T-helper 22 cell (primary cell): ENCODE data around the gene EPOP.
A peak's percentile ranks its signal among the peaks of the same experiment; 100 is the strongest.

Experiments
- DNase-seq: peaks from one replicate; pipeline ENCODE4 v3.0.0-alpha.2; 2020; ENCODE audit warnings: low read depth

EPOP gene

DNA sequence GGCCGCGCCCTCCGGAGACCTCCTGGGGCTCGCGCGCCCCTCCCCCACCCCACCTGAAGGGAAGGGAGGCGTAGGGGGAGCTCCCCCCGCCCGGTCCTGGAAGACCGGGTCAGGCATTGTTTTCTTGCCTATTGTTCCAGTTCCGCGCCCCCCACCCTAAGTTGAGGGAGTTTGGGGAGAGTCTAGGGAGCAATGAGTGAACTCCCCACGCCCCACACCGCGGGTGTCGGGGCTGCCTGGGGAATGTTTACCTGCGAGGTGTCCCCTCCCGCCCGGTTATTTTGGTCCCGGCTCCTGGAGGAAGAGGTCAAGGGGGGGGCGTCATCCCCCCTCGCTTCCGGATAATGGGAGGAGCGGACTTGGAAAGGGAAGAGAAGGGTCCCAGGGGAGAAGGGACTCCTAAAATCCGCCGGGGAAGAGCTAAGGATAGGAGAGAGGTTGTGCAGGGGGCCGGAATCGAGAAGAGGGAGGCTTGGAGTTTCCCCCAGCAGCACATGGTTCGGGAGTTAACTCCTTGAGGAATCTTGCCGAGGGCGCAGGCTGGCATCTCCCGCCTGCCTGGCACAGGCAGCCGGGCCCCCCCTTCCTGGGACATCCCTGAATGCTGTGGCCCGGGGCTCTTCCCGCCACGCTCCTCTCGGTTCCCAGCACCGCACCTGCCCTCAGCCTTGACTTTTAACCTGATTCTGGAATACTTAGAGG, 31.2 kb upstream of the EPOP start:
- no peak for DNase-seq

DNA sequence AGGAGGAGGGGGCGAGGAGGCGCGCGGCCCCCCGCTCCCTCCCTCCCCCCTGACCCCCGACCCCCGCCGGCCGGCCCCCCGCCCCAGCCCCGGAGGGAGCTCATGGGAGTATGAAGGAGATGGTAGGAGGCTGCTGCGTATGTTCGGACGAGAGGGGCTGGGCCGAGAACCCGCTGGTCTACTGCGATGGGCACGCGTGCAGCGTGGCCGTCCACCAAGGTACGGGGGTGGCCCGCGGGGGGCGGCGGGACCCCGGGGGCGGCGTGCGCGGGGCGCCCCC, 30.7 kb upstream of the EPOP start:
- no peak for DNase-seq

DNA sequence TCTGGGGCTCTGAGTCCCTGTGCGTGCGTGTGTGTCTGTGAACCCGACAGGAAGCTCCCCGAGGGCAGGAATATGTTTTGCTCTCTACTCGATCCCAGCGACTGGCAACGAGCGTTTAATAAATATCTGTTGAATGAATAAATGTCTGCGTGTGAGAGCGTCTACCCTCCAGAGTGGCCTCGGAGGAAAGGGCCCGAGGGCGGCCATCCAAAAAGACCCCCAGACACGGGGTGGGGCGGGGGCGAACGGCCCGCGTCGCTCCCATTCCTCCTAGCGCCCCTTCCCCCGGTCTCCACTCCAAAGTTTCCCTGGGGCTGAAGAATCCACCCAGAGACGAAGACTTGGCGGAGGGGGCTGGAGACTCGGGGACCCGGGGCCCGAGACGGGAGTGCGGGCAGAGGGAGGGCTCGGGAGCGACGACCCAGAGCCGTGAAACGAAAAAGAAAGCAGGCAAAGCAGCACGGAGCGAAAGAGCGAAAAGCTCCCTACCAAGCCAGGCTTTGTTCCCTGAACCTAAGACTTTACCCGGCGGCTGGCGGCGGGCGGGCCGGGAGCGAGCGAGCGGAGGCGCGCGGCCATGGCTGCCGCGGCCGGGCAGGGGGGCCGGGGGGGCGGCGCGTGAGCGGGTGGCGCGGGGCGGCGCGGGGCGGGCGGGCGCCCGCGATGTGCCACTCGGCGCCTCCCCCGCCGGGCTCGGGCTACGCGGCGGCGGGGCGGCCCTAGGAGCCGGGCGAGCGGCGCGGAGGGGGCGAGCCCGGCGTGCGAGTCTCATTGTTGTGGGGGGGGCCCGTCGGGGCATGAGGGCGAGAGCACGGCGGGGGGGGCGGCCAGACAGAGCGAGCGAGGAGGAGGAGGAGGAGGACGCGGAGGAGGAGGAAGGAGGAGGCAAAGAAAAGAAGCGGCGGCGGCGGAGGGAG, 30.1 kb upstream of the EPOP start, which contains the start of gene MLLT6:
MLLT6 (plus strand) TSS at position 668 of the 917 bp plus-strand sequence. CDS start 360 bp downstream, outside the sequence.
- DNase-seq = peak; percentile 77

DNA sequence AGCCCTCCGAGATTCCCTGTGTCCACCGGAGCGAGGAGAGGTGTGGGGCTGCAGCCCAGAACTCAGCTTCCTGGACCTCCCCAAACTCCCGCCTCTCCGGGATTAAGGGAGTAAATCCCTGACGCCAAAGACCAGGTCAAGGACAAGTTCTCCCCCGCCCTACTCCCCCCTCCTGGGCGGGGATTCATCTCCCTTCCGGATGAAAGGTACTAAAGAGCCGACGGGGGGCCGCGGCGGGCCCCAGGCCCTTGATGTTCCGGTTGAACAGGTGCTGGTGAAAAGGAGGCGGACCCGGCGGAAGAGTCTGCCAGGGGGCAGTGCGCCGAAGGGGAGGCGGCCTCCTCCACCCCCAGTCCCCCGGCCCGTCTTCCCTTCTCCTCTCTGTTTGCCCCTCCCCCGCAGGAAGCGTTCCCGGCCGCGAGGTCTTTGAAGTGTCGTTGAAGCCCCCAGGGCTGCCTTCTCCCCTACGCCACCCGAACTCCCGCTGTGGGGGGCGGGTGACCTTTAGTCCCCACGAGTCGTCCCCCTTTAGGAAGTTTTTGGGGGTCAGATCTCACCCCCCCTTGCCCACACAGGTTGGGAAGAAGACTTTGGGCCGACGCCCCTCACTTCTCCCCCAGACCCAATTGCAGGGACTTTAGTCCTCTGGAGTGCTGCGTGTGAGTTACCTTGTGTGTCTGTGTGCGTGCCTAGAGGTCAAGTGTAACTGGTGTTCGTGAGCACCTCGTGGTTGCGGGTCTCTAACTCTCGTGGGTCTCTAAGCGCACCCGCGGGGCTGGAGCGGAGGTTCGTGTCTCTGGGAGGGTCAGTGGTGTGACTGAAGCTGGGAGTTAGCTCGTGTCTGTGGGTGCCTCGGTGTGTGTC, 29.2 kb upstream of the EPOP start:
- peak; percentile 60 for DNase-seq

DNA sequence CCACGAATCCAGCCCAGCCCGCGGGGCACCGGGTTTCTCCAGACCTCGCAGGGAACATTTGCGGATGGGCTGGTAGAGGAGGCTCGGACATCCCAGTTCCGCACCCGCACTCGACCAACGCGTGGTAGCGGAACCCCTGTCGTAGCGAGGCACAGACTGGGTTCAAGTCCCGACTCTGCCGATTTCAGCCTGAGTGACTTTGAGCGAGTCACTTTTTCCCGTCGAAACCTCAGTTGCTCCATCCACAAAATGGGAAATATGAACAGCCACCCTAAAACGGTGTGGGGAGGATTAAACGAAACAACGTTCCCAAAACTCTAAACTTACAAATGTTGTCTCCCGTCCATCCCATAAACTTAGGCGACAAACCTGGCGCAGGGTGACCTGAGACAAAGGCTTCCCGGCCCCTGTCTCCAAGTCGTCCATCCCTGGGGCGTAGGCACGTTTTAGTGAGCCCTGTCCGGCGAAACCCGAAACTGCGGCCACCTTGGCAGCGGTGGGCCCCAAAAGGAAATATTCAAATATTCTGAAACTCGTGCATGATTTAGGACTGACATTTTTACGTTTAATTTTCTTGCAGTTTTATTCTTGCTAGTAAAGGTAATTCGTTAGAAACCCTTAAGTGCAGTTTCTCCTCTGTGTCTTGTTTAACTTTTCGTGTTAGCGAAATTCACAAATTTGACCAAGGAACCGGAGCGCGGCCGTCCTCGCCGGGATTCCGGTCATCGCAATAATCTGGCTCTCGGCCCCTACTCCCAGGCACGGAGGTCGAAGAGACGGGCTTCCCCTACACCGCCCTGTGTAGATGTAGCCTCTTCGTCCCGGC, 28.4 kb upstream of the EPOP start:
- DNase-seq = no peak

DNA sequence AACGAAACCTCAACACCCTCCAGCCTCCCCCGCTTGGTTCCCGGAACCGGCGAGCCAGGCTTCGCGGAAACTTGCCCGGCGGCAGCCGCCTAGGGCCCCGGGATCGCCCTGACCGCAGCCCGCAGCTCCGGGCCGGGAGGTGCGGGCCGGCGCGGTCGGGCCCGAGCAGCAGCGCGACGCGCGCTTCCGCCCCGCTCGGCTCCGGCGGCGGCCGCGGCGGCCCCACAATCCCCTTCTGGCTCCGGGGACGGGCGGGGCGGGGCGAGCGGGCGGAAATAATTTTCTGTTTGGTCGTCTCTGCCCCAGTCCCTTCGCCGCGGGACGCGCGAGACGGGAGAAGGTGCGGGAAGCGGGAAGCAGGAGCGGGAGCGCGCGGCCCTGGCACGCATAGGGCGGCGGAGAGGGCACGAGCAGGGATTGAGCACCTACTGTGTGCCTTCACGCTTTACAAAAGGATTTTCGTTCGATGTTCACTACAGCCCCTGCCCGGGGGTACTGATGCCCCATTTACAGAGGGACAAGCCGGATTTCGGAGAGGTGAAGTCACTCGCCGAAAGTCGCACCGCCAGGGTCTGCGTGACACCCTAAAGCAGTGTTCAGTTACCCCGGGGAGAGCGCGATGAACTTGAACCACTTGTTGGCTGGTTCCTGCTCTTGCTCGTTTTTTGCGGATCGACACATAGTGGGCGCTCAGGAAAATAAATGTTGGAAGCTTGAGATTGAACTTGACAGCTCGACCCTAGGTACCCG, 27.6 kb upstream of the EPOP start:
- peak; percentile 77 for DNase-seq

DNA sequence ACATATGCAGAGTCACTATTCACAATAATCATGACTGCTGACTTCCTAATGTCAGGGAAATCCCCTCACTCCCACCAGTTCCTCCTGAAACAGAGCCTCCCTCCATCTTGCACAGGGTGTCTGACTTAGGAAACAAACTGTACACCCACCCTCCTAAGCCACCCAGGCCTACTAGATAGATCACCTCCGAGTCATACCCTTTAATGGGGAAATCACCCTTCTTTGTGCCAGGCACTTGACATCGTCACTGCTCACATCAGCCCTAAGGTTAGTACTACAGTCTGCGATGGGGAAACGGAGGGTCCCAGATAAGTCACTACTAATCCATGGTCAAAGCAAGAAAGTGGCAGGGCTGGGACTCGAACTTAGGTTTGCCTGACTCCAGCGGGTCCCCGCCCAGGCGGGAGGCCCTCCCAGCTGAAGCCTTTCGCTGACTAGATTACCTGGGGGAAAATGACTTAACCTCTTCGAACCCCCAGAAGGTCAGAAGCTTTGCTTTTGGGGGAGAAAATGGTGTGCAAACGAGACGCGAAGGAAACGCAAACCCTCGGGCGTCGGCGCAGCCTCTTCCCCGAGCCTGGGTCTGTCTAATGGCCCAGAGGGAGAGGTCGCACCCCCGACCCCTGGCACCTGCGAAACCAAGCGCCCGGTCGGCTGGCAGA, 26.9 kb upstream of the EPOP start:
- peak; percentile 67 for DNase-seq

DNA sequence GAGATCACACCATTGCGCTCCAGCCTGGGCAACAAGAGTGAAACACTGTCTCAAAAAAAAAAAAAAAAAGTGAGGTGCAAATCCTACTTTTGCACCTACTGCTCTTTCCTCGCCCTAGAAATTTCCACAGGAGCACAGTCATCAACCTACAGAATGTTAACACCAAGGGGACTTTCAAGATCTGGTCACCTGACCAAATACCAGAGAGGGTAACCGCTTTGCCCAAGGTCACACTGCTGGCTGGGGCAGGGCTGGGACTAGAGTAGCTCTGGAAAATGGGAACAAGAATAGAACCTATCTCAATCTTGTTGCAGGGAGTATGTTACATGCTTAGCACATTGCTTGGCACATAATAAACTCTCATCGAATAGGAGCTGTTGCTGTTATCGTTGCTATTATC, 24.0 kb upstream of the EPOP start:
- no peak for DNase-seq

DNA sequence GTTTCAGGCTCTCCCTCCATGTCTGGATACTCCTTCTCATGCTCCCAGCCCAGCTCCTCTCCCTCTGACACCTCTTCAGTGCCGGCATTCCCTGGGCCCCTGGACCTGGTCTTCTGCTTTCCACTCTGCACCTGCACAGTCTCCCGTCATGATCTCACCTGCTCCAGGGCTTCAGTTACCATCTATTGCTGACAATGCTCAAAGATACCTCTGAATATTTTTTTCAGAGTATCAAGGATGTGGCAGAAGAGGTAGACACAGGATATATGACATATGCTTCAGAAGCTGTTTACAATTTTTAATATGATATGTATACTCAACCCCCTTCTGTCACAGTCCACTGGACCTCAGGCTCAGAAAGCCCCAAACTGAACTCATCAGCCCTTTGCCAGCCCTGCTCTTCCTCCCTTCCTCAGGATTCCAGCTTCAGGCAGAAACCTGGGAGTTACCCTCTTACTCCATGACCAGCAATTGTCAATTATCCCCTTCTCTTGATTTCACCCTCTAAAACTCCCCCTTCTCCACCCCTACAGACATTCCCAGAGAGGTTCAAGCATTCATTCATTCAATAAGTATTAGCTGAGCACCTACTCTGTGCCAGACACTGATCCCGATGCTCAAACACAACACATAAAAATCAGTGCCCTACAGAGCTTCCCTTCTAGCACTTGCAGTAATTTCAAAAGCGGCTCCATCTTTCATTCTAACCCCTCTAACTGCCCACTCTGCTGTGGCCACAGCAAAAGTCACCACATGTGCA, 22.5 kb upstream of the EPOP start:
- DNase-seq = no peak

DNA sequence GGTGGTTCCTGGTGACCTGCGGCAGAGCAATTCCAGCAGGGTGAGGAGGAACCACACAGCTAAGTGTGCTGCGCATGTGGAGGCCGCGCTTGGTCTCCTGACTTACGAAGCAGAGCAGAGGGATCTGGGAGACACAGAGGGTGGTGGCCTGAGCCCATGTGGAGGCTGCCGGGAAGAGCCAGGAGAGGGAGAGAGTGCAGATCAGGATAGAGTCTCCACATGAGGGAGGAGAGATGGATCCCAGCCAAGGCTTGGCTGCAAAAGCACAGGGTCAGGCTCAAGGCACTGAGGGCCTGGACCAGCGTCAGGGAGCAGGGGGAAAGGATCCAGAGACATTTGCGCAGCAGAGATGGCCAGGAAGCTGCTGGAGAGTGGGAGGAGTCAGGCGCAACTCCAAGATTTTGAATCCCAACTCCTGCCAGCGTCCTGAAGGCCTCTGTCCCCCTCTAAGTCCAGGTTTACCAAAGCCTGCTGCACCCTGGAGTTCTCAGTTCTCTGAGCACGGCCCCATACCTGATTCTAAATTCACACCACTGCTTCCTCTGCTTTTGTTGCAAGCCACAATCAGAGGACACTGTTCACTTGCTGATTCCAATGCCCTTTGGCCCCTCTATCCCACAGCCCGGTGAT, 19.1 kb upstream of the EPOP start:
- DNase-seq = no peak

DNA sequence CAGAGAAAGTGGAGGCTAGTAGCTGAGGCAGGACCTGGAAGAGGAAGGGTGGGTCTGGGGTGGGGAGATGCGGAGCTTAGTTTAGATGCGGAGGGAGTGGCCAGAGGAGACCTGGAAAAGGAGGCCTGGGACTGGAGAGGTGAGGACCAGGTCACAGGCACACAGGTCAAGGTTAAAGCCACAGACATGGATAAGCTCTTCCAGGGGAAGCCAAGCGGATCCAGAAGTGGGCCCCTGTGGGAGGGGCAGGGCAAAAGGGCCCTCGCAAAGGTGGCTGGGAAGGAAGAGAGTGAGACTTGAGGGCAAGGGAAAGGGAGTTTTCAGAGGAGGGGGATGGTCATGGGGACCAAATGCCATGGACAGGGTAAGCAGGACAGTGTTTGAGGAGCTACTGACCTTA, 16.4 kb upstream of the EPOP start:
- DNase-seq = no peak

DNA sequence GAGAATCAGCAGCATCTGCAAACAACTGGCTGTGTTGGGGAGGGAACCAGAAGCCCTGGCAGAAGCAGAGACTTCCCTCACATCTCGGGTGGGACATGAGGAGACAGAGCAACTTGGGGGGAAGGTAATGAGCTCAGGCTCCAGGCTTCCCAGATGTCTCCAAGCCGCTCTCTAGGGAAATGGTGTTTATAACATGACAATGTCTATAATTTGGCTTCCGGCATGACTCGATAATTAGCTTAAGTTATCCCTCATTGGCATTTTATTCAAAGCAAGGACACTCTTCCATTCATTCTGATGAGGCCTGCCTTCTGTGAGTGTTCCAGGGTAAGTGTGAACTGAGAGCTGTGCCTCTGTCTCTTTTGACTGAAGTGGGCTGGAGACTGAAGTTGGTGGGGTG, 15.6 kb upstream of the EPOP start:
- no peak for DNase-seq

DNA sequence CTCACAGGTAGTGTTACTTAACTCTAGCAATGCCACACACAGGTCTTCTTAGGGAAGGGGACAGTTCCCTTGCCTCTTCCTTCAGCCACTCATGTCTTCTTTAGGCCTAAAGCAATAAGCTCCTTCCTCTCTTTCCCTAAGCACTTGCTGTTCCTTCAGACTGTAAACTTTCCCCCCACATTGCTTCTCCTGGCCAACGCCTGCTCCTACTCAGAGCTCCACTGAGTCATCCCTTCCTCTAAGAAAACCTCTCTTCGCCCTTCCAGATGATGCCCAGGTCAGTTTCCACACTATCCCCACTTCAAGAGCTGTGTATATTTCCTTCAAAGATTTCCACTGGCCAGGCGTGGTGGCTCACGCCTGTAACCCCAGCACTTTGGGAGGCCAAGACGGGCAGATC, 12.5 kb upstream of the EPOP start:
- DNase-seq = no peak

DNA sequence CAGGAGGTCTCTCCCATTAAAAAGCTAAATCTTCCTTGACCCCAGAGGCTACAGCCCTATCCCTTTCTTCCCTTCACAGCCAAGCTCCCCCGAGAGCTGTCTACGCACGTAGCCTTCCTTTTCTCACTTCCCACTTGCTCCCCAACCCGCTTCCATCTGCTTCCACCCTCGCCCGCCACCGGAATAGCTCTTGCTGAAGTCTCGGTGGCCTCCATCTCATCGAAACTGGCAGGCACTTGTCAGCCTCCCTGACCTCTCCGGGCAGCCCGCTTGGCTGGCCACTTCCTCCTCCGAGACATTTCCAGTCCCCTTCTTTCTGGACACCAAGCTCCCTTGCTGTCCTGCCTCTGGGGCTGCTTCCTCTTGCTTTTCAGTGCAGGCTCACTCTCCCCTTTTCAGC, 10.7 kb upstream of the EPOP start:
- DNase-seq = no peak

DNA sequence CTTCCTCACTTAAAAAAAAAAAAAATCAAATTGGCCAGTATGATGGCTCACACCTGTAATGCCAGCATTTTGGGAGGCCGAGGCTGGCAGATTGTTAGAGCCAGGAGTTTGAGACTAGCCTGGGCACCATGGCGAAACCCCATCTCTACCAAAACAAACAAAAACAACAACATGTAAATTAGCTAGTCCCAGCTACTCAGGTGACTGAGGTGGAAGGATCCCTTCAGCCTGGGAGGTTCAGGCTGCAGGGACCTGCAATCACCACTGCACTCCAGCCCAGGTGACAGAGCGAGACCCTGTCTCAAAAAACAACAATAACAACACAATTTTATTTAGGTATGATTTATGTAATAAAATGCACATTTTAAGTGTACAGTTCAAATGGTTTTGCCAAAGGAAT, 6.3 kb upstream of the EPOP start:
- no peak for DNase-seq

DNA sequence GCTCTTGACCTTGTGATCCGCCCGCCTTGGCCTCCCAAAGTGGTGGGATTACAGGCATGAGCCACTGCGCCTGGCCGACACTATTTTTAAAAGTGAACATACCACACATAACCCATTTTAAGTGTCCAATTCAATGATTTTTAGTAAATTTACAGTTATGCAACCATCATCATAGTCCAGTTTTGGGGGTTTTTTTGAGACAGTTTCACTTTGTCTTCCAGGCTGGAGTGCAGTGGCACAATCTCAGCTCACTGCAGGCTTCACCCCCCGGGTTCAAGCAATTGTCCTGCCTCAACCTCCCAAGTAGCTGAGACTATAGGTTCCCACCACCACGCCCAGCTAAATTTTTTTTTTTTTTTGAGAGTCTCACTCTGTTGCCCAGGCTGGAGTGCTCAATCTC, 3.1 kb upstream of the EPOP start:
- no peak for DNase-seq

DNA sequence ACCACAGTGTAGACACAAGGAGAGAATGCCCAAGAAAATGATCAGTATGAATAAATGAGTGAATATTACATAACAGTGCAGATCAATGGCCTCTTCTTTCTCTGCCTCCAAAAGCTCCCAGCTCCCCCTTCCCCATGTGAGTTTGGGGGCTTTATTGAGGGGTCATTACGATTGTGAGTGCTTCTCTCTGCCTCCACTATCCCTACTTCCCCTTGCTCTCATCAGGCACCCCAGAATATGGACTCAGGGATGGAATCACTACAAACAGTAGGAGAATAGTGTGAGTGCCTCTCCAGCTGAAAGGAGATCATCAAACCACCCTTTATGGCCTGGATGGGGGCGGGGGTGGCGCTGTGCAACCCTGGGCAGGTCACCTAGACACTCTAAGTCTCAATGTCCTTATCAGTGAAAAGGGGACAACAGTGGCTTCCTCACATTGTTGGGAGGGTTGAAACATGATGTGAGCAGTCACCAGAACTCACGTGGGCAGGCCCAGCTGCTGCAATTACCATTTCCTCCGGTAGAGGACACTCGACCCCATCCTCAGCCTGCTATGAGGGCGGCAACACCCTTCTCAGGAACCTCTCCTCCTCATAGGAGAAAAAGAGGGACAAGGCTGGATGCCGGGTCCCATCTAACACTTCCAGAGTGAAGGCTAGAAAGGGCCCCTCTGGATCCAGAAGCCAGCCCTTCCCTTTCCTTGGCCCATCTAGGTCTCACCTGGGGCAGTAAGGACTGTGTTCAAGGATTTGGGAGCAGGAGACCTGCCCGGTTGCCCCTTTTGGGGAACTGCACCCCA, 2.1 kb upstream of the EPOP start:
- peak; percentile 32 for DNase-seq

DNA sequence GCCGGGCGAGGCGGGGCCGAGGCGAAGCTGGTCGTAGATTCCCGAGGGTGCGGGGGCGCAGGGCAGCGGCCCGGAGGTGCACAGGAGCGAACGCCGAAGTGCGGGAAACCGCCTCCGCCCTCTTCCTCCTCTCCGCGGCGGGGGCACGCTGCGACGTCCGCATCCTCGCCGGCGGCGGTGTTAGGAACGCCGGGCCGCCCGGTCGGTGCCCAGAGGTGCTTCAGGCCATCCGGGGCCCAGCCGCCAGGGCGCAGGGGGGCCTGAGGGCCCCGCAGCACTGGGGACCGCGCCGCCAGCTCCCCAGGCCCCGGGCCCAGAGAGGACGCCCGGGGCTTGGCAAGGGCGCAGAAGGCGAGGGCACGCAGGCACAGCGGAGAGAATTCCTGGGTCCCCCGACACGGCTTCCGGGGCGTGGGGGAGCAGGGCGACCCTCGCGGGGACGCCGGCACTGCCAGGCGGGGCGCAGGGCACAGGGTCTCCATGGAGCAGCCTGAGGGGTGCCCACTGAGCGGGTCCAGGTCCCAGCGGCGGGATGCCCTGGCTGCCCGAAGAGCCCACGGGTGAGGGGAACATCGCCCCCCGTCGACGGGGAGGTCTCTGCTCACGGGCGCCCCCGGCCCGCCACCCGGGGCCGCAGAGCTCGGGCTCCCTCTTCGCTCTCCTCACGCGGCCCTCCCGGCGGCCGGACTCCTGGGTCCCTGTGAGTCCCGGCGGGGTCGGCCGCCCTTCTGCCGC, 576 bp downstream of the EPOP start:
- DNase-seq = no peak
